SK-N-SH (cell line): Measurements from ENCODE around the gene DNAH7. TPM values are rescaled to one million over a fixed set of nuclear protein-coding genes. Genes with fewer than 3 reads are reported as not detected.

Experiments used
- CTCF ChIA-PET: fragments of 300-600, 350-600 bp; formaldehyde crosslinking; extraction: SDS; loops from one replicate; lab custom pipeline; 2021; lab: Yijun Ruan, JAX
- POLR2A ChIA-PET: fragments of 350-600 bp; sonication (Branson Sonifier 250); formaldehyde crosslinking; extraction: SDS; loops from one replicate; lab custom pipeline; 2020; ENCODE audit warnings: antibody characterized with exemption, inconsistent platforms; lab: Yijun Ruan, JAX
- DNase-seq: peaks from one replicate; pipeline ENCODE4 v3.0.0; 2012
- H2AFZ ChIP-seq: fragments of 200-600 bp; sonication (generic); 2 replicates; pipeline ENCODE4 v1.8.1; 2016; ENCODE audit warnings: antibody characterized with exemption, mild to moderate bottlenecking, low read depth
- H3F3A ChIP-seq: fragments of 200-600 bp; sonication (generic); replicated peaks from 2 replicates; pipeline ENCODE3; 2016; ENCODE audit warnings: antibody characterized with exemption, mild to moderate bottlenecking; ENCODE audit not compliant: insufficient read depth
- H3K27ac ChIP-seq, 2 experiments: fragments of 200-500 bp in 1 of 2; fragments of 200-600 bp in 1 of 2; sonication (Bioruptor generic) in 1 of 2; sonication (generic), shearing (Covaris generic) in 1 of 2; 2 replicates each; pipeline versions ENCODE4 v1.5.1 to v1.6.1; 2014 to 2016; ENCODE audit warnings: low read depth in 2 of 2, inconsistent platforms in 1 of 2, low read length in 1 of 2, mild to moderate bottlenecking in 1 of 2, mixed read lengths in 1 of 2
- H3K27me3 ChIP-seq: fragments of 200-600 bp; sonication (generic), shearing (Covaris generic); 2 replicates; pipeline ENCODE4 v1.6.1; 2016; ENCODE audit warnings: mixed run types; ENCODE audit not compliant: insufficient read depth
- H3K36me3 ChIP-seq, 2 experiments: fragments of 200-500 bp in 1 of 2; fragments of 200-600 bp in 1 of 2; sonication (Bioruptor generic) in 1 of 2; sonication (generic) in 1 of 2; replicated peaks in 1 of 2; 2 replicates each; pipeline versions ENCODE3 to v1.5.1; 2014 to 2016; ENCODE audit warnings: low read length in 1 of 2, mild to moderate bottlenecking in 1 of 2; ENCODE audit not compliant: insufficient read depth in 2 of 2, control insufficient read depth in 1 of 2
- H3K4me1 ChIP-seq, 2 experiments: fragments of 200-500 bp in 1 of 2; fragments of 200-600 bp in 1 of 2; sonication (Bioruptor generic) in 1 of 2; sonication (generic), shearing (Covaris generic) in 1 of 2; 2 replicates each; pipeline versions ENCODE4 v1.5.1 to v1.6.1; 2014 to 2016; ENCODE audit warnings: low read depth in 1 of 2, low read length in 1 of 2, mixed run types in 1 of 2; ENCODE audit not compliant: insufficient read depth in 2 of 2, control insufficient read depth in 1 of 2
- H3K4me2 ChIP-seq: fragments of 200-600 bp; sonication (generic), shearing (Covaris generic); 2 replicates; pipeline ENCODE4 v1.6.1; 2017; ENCODE audit warnings: mixed run types
- H3K4me3 ChIP-seq, 2 experiments: fragments of 200-500 bp in 1 of 2; fragments of 200-600 bp in 1 of 2; sonication (Bioruptor generic) in 1 of 2; sonication (generic), shearing (Covaris generic) in 1 of 2; 2 replicates each; pipeline versions ENCODE4 v1.5.1 to v1.8.1; 2014 to 2016; ENCODE audit warnings: low read depth in 2 of 2, inconsistent platforms in 1 of 2, low read length in 1 of 2, mild to moderate bottlenecking in 1 of 2, mixed read lengths in 1 of 2, moderate library complexity in 1 of 2
- H3K79me2 ChIP-seq: fragments of 200-600 bp; sonication (generic); 2 replicates; pipeline ENCODE4 v1.8.1; 2017; ENCODE audit warnings: mild to moderate bottlenecking; ENCODE audit not compliant: insufficient read depth
- H3K9ac ChIP-seq: fragments of 200-600 bp; sonication (generic); 2 replicates; pipeline ENCODE4 v1.6.1; 2017; ENCODE audit warnings: mixed run types
- H3K9me2 ChIP-seq: fragments of 200-600 bp; sonication (generic); 2 replicates; pipeline ENCODE4 v1.6.1; 2017; ENCODE audit warnings: mixed run types
- H3K9me3 ChIP-seq: fragments of 200-600 bp; sonication (generic); 2 replicates; pipeline ENCODE4 v1.6.1; 2017; ENCODE audit warnings: mixed run types, mild to moderate bottlenecking, moderate library complexity
- H4K20me1 ChIP-seq: fragments of 200-600 bp; sonication (generic); 2 replicates; pipeline ENCODE4 v1.6.1; 2017; ENCODE audit warnings: mild to moderate bottlenecking, mixed run types; ENCODE audit not compliant: insufficient read depth
- CHD2 ChIP-seq: fragments of 150-350 bp; IDR thresholded peaks from 2 replicates; pipeline ENCODE4 v1.6.1; 2018; ENCODE audit warnings: low read length; ENCODE audit not compliant: partially characterized antibody
- FOXJ3 ChIP-seq: sonication (generic); formaldehyde crosslinking; IDR thresholded peaks from 2 replicates; pipeline ENCODE4 v1.5.1; 2020; ENCODE audit warnings: mild to moderate bottlenecking, missing genetic modification reagents
- JUND ChIP-seq: IDR thresholded peaks from 2 replicates; pipeline ENCODE4 v1.4.0; 2012
- MXI1 ChIP-seq: IDR thresholded peaks from 2 replicates; pipeline ENCODE4 v1.6.1; 2012; ENCODE audit warnings: mild to moderate bottlenecking, low read depth, low read length, improper control_type of control experiment
- POLR2AphosphoS5 ChIP-seq: IDR thresholded peaks from 2 replicates; pipeline ENCODE4 v1.6.1; 2012; ENCODE audit warnings: low read depth, low read length
- RCOR1 ChIP-seq: fragments of 150-350 bp; IDR thresholded peaks from 2 replicates; pipeline ENCODE4 v1.6.1; 2017; ENCODE audit warnings: antibody characterized with exemption, low read length
- RXRA ChIP-seq: IDR thresholded peaks from 2 replicates; pipeline ENCODE4 v1.4.0; 2012; ENCODE audit warnings: low read depth, mild to moderate bottlenecking, borderline replicate concordance
- SIN3A ChIP-seq: IDR thresholded peaks from 2 replicates; pipeline ENCODE4 v1.6.1; 2012; ENCODE audit warnings: low read depth, mild to moderate bottlenecking, low read length, moderate library complexity, borderline replicate concordance
- TAF1 ChIP-seq: IDR thresholded peaks from 2 replicates; pipeline ENCODE4 v1.6.1; 2012; ENCODE audit warnings: low read depth, mild to moderate bottlenecking, low read length, moderate library complexity, borderline replicate concordance
- YY1 ChIP-seq: IDR thresholded peaks from 2 replicates; pipeline ENCODE4 v1.4.0; 2012; ENCODE audit warnings: low read depth, mild to moderate bottlenecking
- whole genome bisulfite sequencing: methylation state at CpG from one replicate; pipeline ENCODE4 v1.1.6; 2017; ENCODE audit warnings: low lambda C conversion rate; 5-methylcytosine and 5-hydroxymethylcytosine counted together
- polyA plus RNA-seq, 3 experiments: library from polyadenylated mRNA; depleted of rRNA; stranded (reverse); fragments of >200 nt; gene quantifications; 2 replicates each; pipeline ENCODE4 v1.2.3, GENCODE V29; 2012
- TF ChIP-seq, protein P1 (sequence below): IDR thresholded peaks from 2 replicates; pipeline ENCODE4 v1.4.0; 2012; ENCODE audit warnings: low read depth, borderline replicate concordance
- TF ChIP-seq, protein P2 (sequence below): IDR thresholded peaks from 2 replicates; pipeline ENCODE4 v1.6.1; 2012; ENCODE audit warnings: mild to moderate bottlenecking, low read depth, low read length, moderate library complexity
- TF ChIP-seq, protein P3 (sequence below): fragments of 150-350 bp; IDR thresholded peaks from 2 replicates; pipeline ENCODE4 v1.6.1; 2016; ENCODE audit warnings: mild to moderate bottlenecking, low read depth, low read length
- TF ChIP-seq, protein P4 (sequence below): IDR thresholded peaks from 2 replicates; pipeline ENCODE4 v1.4.0; 2012; ENCODE audit warnings: low read depth, borderline replicate concordance

DNAH7 gene
- polyA plus RNA-seq, 1 of the 3 experiments (the other 2 are of a cell fraction): 1.2 TPM

DNA sequence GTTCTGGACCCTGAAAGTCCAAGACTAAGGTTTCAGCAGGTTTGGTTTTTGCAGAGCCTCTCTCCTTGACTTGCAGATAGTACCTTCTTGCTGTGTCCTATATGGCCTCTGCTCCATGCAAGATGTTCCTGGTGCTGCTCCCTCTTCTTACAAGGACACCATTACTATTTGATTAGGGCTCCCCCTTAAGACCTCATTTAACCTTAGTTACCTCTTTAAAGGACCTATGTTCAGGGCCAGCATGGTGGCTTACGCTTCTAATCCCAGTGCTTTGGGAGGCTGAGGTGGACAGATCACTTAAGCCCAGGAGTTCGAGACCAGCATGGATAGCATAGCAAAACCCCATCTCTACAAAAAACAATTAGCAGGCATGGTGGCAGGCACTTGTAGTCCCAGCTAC lies 232.6 kb downstream of the DNAH7 start:
- H3F3A ChIP-seq: peaks cover 6% of the 10 kb centered on the region
- no peak overlapping the region for H3K9ac ChIP-seq
- DNase-seq: no peak
- H3K36me3 ChIP-seq: peaks cover 0 to 3% of the 10 kb centered on the region in 2 experiments
- no peaks in the 10 kb centered on the region for H3K79me2 ChIP-seq
- no peaks in the 10 kb centered on the region for H3K27me3 ChIP-seq
- H3K4me2 ChIP-seq: no peak overlapping the region
- H4K20me1 ChIP-seq: no peaks in the 10 kb centered on the region
- CTCF ChIA-PET: no interaction called here
- no peaks in the 10 kb centered on the region for H3K4me1 ChIP-seq
- POLR2A ChIA-PET: no interaction called here
- no peaks in the 10 kb centered on the region for H3K9me2 ChIP-seq
- no peak for TF ChIP-seq TAF1
- TF ChIP-seq, protein P1, sequence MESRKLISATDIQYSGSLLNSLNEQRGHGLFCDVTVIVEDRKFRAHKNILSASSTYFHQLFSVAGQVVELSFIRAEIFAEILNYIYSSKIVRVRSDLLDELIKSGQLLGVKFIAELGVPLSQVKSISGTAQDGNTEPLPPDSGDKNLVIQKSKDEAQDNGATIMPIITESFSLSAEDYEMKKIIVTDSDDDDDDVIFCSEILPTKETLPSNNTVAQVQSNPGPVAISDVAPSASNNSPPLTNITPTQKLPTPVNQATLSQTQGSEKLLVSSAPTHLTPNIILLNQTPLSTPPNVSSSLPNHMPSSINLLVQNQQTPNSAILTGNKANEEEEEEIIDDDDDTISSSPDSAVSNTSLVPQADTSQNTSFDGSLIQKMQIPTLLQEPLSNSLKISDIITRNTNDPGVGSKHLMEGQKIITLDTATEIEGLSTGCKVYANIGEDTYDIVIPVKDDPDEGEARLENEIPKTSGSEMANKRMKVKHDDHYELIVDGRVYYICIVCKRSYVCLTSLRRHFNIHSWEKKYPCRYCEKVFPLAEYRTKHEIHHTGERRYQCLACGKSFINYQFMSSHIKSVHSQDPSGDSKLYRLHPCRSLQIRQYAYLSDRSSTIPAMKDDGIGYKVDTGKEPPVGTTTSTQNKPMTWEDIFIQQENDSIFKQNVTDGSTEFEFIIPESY: no peak
- TF ChIP-seq, protein P2, sequence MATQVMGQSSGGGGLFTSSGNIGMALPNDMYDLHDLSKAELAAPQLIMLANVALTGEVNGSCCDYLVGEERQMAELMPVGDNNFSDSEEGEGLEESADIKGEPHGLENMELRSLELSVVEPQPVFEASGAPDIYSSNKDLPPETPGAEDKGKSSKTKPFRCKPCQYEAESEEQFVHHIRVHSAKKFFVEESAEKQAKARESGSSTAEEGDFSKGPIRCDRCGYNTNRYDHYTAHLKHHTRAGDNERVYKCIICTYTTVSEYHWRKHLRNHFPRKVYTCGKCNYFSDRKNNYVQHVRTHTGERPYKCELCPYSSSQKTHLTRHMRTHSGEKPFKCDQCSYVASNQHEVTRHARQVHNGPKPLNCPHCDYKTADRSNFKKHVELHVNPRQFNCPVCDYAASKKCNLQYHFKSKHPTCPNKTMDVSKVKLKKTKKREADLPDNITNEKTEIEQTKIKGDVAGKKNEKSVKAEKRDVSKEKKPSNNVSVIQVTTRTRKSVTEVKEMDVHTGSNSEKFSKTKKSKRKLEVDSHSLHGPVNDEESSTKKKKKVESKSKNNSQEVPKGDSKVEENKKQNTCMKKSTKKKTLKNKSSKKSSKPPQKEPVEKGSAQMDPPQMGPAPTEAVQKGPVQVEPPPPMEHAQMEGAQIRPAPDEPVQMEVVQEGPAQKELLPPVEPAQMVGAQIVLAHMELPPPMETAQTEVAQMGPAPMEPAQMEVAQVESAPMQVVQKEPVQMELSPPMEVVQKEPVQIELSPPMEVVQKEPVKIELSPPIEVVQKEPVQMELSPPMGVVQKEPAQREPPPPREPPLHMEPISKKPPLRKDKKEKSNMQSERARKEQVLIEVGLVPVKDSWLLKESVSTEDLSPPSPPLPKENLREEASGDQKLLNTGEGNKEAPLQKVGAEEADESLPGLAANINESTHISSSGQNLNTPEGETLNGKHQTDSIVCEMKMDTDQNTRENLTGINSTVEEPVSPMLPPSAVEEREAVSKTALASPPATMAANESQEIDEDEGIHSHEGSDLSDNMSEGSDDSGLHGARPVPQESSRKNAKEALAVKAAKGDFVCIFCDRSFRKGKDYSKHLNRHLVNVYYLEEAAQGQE: no peak
- TF ChIP-seq CHD2: no peak
- no peak for TF ChIP-seq RXRA
- no peak for TF ChIP-seq MXI1
- no peak for TF ChIP-seq YY1
- TF ChIP-seq, protein P3, sequence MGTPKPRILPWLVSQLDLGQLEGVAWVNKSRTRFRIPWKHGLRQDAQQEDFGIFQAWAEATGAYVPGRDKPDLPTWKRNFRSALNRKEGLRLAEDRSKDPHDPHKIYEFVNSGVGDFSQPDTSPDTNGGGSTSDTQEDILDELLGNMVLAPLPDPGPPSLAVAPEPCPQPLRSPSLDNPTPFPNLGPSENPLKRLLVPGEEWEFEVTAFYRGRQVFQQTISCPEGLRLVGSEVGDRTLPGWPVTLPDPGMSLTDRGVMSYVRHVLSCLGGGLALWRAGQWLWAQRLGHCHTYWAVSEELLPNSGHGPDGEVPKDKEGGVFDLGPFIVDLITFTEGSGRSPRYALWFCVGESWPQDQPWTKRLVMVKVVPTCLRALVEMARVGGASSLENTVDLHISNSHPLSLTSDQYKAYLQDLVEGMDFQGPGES: no peak
- TF ChIP-seq, protein P4, sequence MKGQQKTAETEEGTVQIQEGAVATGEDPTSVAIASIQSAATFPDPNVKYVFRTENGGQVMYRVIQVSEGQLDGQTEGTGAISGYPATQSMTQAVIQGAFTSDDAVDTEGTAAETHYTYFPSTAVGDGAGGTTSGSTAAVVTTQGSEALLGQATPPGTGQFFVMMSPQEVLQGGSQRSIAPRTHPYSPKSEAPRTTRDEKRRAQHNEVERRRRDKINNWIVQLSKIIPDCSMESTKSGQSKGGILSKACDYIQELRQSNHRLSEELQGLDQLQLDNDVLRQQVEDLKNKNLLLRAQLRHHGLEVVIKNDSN: no peak
- no peak for TF ChIP-seq FOXJ3
- TF ChIP-seq SIN3A: no peak
- no peak for TF ChIP-seq RCOR1
- TF ChIP-seq POLR2AphosphoS5: no peak
- no peak for TF ChIP-seq JUND
- TF ChIP-seq, all 33 proteins: peak for 0
- no peak overlapping the region for H3K4me3 ChIP-seq
- H3K27ac ChIP-seq: no peak overlapping the region
- H3K9me3 ChIP-seq: no peaks in the 10 kb centered on the region
- H2AFZ ChIP-seq: no peak overlapping the region
- 92% methylated on average over 2 of the region's 2 CpGs for WGBS
